Muscle layer of duodenum (tissue), 2 donors: ENCODE results near the gene WWP2.
"Not testable (repeated sequence)": the region's sequence is repeated elsewhere in the genome, so short reads cannot be mapped to it uniquely, and the experiment has no call there.

Experiments
- H3K27ac ChIP-seq: one replicate; pipeline ENCODE4 v1.7.0; 2013; ENCODE audit warnings: mild to moderate bottlenecking, low read length
- H3K27me3 ChIP-seq: one replicate; pipeline ENCODE4 v1.7.0; 2013; ENCODE audit warnings: low read depth, mild to moderate bottlenecking, control low read depth, low read length
- H3K36me3 ChIP-seq, 2 donors: one replicate each; pipeline ENCODE4 v1.7.0; 2013; ENCODE audit warnings: low read length in 2 of 2, control low read depth in 1 of 2, mild to moderate bottlenecking in 1 of 2; ENCODE audit not compliant: insufficient read depth in 2 of 2, control insufficient read depth in 1 of 2
- H3K4me1 ChIP-seq, 2 donors: one replicate each; pipeline ENCODE4 v1.7.0; 2013; ENCODE audit warnings: low read length in 2 of 2, mild to moderate bottlenecking in 2 of 2, control low read depth in 1 of 2, moderate library complexity in 1 of 2; ENCODE audit not compliant: insufficient read depth in 2 of 2, control insufficient read depth in 1 of 2
- H3K4me3 ChIP-seq, 2 donors: one replicate each; pipeline ENCODE4 v1.7.0; 2013; ENCODE audit warnings: low read length in 2 of 2, low read depth in 1 of 2, mild to moderate bottlenecking in 1 of 2
- H3K9me3 ChIP-seq, 2 donors: one replicate each; pipeline ENCODE4 v1.7.0; 2013; ENCODE audit warnings: low read length in 2 of 2, control low read depth in 1 of 2, mild to moderate bottlenecking in 1 of 2; ENCODE audit not compliant: control insufficient read depth in 1 of 2
- donor health status: healthy.

Gene WWP2

GRCh38 chr16:69963312-69963711, 201.2 kb downstream of the WWP2 start:
- H3K4me3 ChIP-seq, H3K36me3 ChIP-seq, H3K27me3 ChIP-seq, H3K27ac ChIP-seq, H3K9me3 ChIP-seq, H3K4me1 ChIP-seq: not testable (repeated sequence)

GRCh38 chr16:69964960-69965660, 203.0 kb downstream of the WWP2 start:
- H3K4me3 ChIP-seq, H3K27me3 ChIP-seq, H3K4me1 ChIP-seq, H3K9me3 ChIP-seq, H3K27ac ChIP-seq, H3K36me3 ChIP-seq: not testable (repeated sequence)

- not testable (repeated sequence) for H3K27ac ChIP-seq, H3K4me1 ChIP-seq, H3K27me3 ChIP-seq, H3K4me3 ChIP-seq, H3K9me3 ChIP-seq, H3K36me3 ChIP-seq
Observed at GRCh38 chr16:69965661-69966054, 203.5 kb downstream of the WWP2 start.

- H3K4me1 ChIP-seq, H3K9me3 ChIP-seq, H3K36me3 ChIP-seq, H3K27ac ChIP-seq, H3K27me3 ChIP-seq, H3K4me3 ChIP-seq: not testable (repeated sequence)
Observed at GRCh38 chr16:69967688-69968087, 205.6 kb downstream of the WWP2 start.

- not testable (repeated sequence) for H3K27me3 ChIP-seq, H3K9me3 ChIP-seq, H3K27ac ChIP-seq, H3K4me1 ChIP-seq, H3K36me3 ChIP-seq, H3K4me3 ChIP-seq
Observed at GRCh38 chr16:69968125-69968524, 206.0 kb downstream of the WWP2 start.

GRCh38 chr16:69969657-69970056, 207.5 kb downstream of the WWP2 start:
- not testable (repeated sequence) for H3K9me3 ChIP-seq, H3K36me3 ChIP-seq, H3K4me3 ChIP-seq, H3K27ac ChIP-seq, H3K27me3 ChIP-seq, H3K4me1 ChIP-seq

GRCh38 chr16:69972120-69972519, 210.0 kb downstream of the WWP2 start:
- H3K4me1 ChIP-seq, H3K9me3 ChIP-seq, H3K4me3 ChIP-seq, H3K36me3 ChIP-seq, H3K27ac ChIP-seq, H3K27me3 ChIP-seq: not testable (repeated sequence)

- H3K27ac ChIP-seq: not testable (repeated sequence)
Observed at GRCh38 chr16:69972935-69973334, 210.8 kb downstream of the WWP2 start.

GRCh38 chr16:69985196-69985595, 223.1 kb downstream of the WWP2 start:
- not testable (repeated sequence) for H3K36me3 ChIP-seq, H3K9me3 ChIP-seq, H3K27me3 ChIP-seq, H3K4me3 ChIP-seq, H3K4me1 ChIP-seq, H3K27ac ChIP-seq

More at GRCh38 chr16:69972935-69973334, 210.8 kb downstream of the WWP2 start:
- H3K9me3 ChIP-seq, H3K27me3 ChIP-seq, H3K4me3 ChIP-seq, H3K4me1 ChIP-seq, H3K36me3 ChIP-seq: not testable (repeated sequence)
